Measurements from ENCODE around the gene CBFA2T2.
"Not testable (repeated sequence)": the region's sequence is repeated elsewhere in the genome, so short reads cannot be mapped to it uniquely, and the experiment has no call there.

Gene CBFA2T2

DNA sequence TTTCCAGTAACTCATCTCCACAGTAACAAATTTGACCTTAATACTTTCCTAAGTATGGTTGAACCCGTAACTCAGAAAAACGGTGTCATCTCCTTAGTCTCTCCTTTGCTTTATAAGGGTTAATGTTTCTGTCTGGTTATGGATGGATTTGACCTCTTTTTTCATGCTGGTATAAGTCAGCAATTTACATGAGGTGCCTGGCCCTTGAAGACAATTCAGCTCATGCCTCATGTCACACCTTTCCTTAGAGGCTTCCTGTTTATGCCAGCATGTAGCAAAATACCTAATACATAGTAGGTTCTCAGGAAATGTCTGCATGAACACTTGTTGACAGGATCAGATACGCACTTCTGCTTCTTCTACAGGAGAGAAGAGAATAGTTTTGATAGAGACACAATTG lies 134.5 kb downstream of the CBFA2T2 start:
- no peak for DNase-seq (ENCODE audit: low read depth)

DNA sequence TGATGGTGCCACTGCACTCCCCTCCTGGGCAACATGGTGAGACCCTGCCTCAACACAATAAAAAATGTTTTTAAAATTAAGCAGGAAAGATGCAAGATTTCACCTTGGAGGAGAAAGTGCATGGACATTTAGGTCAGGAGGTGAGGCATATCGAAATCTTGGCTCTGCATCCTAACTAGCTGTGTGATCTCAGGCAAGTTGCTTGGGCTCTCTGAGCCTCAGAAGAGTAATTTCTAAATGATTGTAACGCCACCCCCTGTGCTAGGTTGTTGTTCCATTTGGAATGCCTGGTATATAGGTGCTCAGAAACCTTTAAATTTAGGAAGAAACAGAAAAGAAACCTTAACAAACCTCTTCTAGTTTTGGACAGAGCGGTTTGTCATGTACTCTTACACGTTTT lies 136.3 kb downstream of the CBFA2T2 start:
- DNase-seq (ENCODE audit: low read depth) = no peak

GRCh38 chr20:33627577-33628216 lies 137.8 kb downstream of the CBFA2T2 start:
- no peak for DNase-seq (ENCODE audit: low read depth)

DNA sequence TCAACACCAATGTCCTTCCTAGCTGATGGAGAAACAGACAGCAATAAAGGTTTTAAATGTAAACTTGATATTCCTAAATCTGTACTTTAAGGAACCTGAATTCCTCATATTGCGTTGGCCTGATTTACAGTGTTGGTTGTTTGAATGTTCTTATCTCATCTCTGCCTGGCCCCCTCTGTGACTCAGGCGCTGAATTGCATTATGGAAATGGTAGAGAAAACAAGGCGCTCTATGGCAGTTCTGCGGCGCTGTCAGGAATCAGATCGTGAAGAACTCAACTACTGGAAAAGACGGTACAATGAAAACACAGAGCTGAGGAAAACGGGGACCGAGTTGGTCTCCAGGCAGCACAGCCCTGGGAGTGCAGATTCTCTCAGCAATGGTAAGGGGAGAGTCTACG lies 139.6 kb downstream of the CBFA2T2 start:
- DNase-seq (ENCODE audit: low read depth) = no peak

DNA sequence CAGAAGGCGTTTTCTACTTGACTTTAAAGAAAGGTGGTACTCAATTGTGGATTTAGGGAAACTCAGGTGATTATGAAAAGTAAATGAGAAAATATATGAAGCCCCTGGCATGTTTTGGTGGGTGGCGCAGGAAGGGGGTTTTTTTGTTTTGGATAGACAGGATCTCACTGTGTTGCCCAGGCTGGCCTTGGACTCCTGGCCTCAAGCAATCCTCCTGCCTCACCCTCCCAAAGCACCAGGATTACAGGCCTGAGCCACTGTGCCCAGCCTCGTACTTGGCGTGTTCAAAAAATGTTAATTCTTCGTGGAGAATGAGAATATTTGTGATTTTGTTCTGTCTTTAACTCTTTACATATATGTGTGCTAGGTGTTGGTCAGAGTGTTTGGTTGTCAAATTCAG lies 140.1 kb downstream of the CBFA2T2 start:
- no peak for DNase-seq (ENCODE audit: low read depth)

DNA sequence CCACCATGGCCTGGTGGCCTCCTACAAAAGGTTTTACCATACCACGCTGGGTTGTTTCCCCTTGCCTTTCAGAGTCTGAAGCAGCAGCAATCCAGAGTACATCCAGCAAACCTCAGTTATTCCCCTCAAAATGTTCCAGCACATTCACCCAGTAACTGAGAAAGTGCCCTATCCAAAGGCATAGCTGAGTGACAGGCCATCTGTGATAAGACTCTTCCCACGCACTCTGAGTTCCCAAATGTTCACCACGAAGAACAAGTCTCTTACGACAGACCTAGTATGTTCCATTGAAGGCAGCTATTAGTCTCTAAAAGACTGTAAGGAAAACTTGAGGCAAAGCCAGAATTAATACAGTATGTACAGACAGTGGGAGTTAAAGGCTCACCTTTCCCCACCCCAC lies 140.6 kb downstream of the CBFA2T2 start:
- no peak for DNase-seq (ENCODE audit: low read depth)

- DNase-seq (ENCODE audit: low read depth) = not testable (repeated sequence)
Measured at GRCh38 chr20:33631910-33632309, 142.0 kb downstream of the CBFA2T2 start.

- no peak for DNase-seq (ENCODE audit: low read depth)
Measured at GRCh38 chr20:33635341-33635740, 145.4 kb downstream of the CBFA2T2 start.

DNA sequence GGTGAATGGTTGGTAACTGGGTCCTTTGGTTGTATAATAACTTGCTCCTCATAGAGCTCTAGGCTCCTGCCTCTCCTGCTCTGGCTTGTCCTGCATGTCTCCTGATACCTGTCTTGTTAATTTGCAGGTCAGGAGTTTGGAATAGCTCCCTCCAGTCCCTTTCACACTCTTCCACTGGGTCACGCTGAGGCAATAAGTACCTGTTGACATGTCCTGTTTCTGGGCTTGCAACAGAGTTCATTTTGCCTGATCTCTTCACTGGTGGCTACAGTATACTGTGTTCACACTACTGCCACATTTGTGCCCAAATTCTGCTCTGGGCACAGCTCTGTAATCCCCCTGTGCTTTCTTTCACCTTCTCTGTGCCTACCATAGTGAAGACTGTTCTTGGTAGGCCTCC lies 146.9 kb downstream of the CBFA2T2 start:
- DNase-seq (ENCODE audit: low read depth) = no peak

DNA sequence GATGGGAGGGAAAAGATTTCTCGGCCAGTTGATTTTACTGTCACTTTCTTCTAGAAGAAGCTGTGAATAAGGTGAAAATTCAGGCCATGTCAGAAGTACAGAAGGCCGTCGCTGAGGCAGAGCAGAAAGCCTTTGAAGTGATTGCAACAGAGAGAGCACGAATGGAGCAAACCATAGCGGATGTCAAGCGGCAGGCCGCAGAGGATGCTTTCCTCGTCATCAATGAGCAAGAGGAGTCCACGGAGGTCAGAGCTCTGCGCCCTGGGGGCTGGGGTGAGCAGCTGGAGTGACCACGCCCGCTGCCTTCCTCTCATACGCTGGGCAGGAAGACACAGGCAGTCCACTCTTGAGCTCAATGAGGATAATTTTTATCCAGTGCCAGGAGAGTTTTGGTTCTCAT lies 150.4 kb downstream of the CBFA2T2 start:
- DNase-seq (ENCODE audit: low read depth) = no peak

DNA sequence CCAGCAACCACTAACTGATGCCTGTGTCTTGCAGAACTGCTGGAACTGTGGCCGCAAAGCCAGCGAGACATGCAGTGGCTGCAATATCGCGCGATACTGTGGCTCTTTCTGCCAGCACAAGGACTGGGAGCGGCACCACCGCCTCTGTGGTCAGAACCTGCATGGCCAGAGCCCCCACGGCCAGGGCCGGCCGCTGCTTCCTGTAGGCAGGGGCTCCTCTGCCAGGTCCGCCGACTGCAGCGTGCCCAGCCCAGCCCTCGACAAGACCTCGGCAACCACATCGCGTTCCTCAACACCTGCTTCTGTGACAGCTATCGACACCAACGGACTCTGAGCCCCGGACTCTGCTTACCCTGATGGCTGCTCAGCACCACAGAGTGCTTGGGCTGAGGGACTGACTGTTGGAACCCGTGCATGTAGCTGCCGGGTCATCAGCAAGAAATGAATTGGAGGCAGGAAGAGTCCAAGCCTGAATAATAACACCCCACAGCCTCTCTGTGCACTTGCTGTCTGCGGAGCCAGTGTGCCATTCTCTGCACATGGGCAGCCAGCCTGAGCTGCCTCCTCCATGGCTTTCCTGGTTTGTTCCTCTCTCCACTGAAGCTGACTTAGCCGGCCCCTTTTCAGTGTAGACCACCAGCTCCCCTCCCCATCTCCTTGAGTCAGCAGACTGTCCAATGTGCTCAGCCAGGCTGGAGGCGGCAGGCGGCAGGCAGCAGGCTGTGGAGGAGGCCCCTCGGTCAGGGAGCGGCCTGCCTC lies 154.6 kb downstream of the CBFA2T2 start:
- DNase-seq (ENCODE audit: low read depth) = no peak

- no peak for DNase-seq (ENCODE audit: low read depth)
Measured at GRCh38 chr20:33645072-33645358, 155.1 kb downstream of the CBFA2T2 start.

- DNase-seq (ENCODE audit: low read depth) = no peak
Measured at GRCh38 chr20:33645396-33645795, 155.5 kb downstream of the CBFA2T2 start.

GRCh38 chr20:33646191-33646590 lies 156.3 kb downstream of the CBFA2T2 start:
- no peak for DNase-seq (ENCODE audit: low read depth)

- not testable (repeated sequence) for DNase-seq (ENCODE audit: low read depth)
Measured at GRCh38 chr20:33646959-33647602, 157.2 kb downstream of the CBFA2T2 start.

- no peak for DNase-seq (ENCODE audit: low read depth)
Measured at GRCh38 chr20:33647603-33648395, 157.9 kb downstream of the CBFA2T2 start.

GRCh38 chr20:33648396-33649004 lies 158.6 kb downstream of the CBFA2T2 start:
- DNase-seq (ENCODE audit: low read depth) = no peak

GRCh38 chr20:33649201-33649681 lies 159.3 kb downstream of the CBFA2T2 start:
- DNase-seq (ENCODE audit: low read depth) = no peak

DNA sequence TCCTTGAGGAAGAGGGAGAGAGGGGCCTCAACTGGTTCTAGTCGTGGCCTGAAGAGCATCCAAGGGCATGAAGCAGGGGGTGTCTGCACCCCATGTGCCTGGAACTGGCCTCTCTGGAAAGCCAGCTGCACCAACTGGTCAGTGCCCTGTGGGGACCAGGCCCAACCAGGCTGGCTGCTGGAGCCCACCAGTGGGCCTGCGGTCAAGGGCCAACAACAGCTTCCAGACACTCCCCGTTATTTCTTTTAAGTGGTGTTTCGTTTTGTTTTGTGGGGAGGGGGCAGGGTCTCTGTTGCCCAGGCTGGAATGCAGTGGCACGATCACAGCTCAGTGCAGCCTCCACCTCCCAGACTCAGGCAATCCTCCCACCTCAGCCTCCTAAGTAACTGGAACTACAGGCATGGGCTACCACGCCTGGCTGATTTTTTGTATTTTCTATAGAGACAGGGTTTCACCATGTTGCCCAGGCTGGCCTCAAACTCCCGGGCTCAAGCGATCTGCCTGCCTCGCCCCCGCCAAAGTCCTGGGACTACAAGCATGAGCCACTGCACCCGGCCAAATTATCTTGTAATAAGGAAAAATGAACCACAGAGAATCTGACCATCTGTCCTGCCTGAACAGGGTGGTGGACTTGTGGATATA lies 160.3 kb downstream of the CBFA2T2 start:
- DNase-seq (ENCODE audit: low read depth) = no peak

DNA sequence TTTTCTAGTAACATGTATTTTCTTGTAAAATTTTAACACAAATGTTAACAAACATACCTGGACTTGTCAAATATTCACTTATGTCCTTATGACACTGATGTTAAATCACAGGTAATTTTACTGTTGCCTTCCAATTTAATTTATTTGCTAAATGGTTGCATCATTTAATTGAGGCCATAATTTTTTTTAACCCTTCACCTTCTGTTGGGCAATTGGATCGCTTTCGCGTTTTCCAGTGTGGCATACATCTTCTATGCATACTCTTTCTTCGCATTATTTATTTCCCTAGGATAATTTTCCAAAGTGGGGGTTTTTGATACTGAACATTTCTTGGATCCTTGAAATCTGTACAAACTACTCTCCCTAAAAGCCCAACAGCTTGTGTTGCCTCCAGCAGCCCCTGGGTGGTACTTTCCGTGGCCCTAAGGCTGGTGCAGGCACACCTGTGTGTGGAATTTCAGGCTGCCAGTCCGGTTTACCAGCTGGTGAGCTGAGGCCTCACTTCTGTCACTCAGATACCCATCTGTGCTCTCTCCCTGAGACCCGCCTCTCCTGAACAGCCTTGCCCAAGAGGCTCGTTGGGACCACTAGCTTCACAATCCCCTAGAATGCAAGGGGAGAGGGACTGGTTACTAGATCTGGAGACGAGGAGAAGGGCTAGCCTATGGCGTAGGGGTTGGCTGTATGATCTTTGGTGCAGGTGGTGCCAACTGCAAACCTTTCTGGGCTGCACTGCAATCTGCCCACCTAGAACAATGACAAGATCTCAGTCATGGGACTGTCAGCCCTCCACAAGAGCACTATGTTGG lies 161.1 kb downstream of the CBFA2T2 start:
- no peak for DNase-seq (ENCODE audit: low read depth)

DNA sequence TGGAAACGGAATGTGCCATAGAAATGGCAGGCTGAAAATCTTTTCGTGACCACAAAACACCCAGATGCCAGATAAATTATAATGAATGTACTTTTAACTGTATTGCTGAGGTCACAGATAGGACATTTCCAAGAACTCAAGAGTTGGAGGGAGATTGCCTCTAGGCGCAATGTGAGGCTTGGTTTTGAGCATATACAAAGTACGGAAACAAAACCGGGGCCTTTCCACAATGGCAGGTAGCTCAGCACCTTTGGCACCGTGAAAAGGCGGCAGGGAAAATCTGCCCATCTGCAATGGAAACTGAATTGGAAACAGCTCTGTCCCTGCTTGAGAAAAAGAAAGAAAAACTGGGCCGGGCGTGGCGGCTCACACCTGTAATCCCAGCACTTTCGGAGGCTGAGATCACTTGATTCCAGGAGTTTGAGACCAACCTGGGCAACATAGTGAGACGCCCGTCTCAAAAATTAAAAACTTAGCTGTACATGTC lies 161.7 kb downstream of the CBFA2T2 start:
- no peak for DNase-seq (ENCODE audit: low read depth)

All from stimulated activated CD8-positive, alpha-beta memory T cell treated with anti-CD3 and anti-CD28 coated beads, Interleukin-12 subunit alpha, Interleukin-12 subunit beta, amount 100 ng/mL, for 4 hours (primary cell).